ENCODE measurements around the gene PDZD4. TPM values are rescaled to one million over a fixed set of nuclear protein-coding genes. Genes with fewer than 3 reads are reported as not detected.

The PDZD4 gene
- polyA plus RNA-seq, 10 donors = 2.6 to 5.5 (median 3.5) TPM

- DNase-seq = no peak
These were observed 57.8 kb downstream of the PDZD4 start for GRCh38 chrX:153772316-153773217.

- no peak for DNase-seq
These were observed 58.7 kb downstream of the PDZD4 start for GRCh38 chrX:153771415-153772315.

- DNase-seq = no peak
These were observed 59.5 kb downstream of the PDZD4 start for GRCh38 chrX:153770601-153771414.

GRCh38 chrX:153769865-153770600, 60.3 kb downstream of the PDZD4 start:
- no peak for DNase-seq

- no peak for DNase-seq
These were observed 61.0 kb downstream of the PDZD4 start for GRCh38 chrX:153769158-153769864.

- DNase-seq = no peak
These were observed 61.8 kb downstream of the PDZD4 start for GRCh38 chrX:153768311-153769157.

GRCh38 chrX:153767674-153768055, 62.7 kb downstream of the PDZD4 start:
- no peak for DNase-seq

- DNase-seq = no peak
These were observed 63.3 kb downstream of the PDZD4 start for GRCh38 chrX:153766871-153767673.

GRCh38 chrX:153766098-153766817, 64.1 kb downstream of the PDZD4 start:
- DNase-seq = peak in 2 of 3 donors; percentile 43 to 51

- DNase-seq = no peak
These were observed 64.9 kb downstream of the PDZD4 start for GRCh38 chrX:153765138-153766079.

- DNase-seq = no peak
These were observed 65.6 kb downstream of the PDZD4 start for GRCh38 chrX:153764786-153765137.

GRCh38 chrX:153763989-153764755, 66.2 kb downstream of the PDZD4 start, which contains the start of gene PLXNB3:
PLXNB3 (plus strand) TSS chrX:153764249; CDS start chrX:153765536, 1,287 bp downstream.
- DNase-seq = peak in 2 of 3 donors; percentile 38 to 59

GRCh38 chrX:153763298-153763932, 66.9 kb downstream of the PDZD4 start:
- DNase-seq = no peak

GRCh38 chrX:153762626-153763173, 67.6 kb downstream of the PDZD4 start:
- no peak for DNase-seq

GRCh38 chrX:153761863-153762262, 68.5 kb downstream of the PDZD4 start:
- no peak for DNase-seq
